HG03520 (cell line): ENCODE results near the gene FERMT2.
"Not testable (repeated sequence)": the region's sequence is repeated elsewhere in the genome, so short reads cannot be mapped to it uniquely, and the experiment has no call there.

Experiments
- ATAC-seq: cut with Tn5 transposase; IDR thresholded peaks from one replicate; pipeline ENCODE4 v1.9.1; 2021; ENCODE audit warnings: mild to moderate bottlenecking, moderate library complexity; ENCODE audit not compliant: unreplicated experiment

The FERMT2 gene

DNA sequence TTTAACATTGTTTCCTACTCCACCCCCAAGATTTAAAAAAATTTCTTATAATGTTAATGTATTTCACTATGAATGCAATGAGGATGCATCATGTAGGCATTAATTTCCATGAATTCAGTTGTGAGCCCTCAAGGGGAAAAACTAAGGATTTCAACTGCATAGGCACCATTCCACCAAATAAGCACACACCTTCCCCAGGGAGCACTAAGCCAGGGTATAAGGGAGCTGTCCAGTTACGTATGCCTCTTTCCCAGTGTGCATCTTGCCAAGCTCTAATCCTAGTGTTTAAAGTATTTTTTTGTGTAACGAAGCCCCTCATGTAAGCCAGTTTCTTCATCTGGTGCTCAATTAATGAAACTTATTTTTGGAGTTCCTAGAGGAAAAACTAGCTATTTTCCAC lies 6.6 kb downstream of the FERMT2 start:
- ATAC-seq: no peak

DNA sequence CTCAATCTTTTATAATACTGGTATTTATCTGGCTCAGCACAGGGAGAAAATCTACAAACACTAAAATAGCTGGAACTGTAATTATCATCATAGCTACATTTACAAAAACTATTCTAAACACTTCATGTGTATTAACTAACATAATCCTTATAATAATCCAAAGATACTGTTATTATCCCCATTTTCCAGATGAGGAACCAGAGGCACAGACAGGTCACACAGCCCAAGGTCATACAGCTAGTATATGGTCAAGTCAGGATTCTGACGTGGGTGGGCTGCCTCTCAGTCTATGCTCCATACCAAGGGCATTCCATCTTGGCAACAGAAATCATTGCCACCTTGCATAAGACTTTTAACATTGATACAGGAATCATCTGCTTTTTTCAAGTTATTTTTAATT lies 11.4 kb downstream of the FERMT2 start:
- no peak for ATAC-seq

DNA sequence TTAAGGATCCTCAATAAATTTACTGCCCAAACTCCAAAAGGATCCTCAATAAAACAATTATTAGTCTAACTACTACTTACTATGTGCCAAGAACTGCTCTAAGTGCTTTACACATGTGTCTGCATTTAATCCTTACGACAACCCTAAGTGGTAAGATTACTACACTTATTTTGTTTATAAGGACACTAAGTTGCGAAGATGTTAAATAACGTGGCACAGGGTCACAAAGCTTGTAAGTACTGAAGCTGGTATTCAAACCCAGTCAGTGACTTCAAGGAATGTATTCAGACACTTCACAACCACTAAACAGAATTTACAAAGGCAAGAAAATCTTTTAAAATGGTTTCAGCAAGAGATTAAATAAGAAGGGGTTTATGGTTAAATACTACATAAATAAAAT lies 13.0 kb downstream of the FERMT2 start:
- ATAC-seq: no peak

DNA sequence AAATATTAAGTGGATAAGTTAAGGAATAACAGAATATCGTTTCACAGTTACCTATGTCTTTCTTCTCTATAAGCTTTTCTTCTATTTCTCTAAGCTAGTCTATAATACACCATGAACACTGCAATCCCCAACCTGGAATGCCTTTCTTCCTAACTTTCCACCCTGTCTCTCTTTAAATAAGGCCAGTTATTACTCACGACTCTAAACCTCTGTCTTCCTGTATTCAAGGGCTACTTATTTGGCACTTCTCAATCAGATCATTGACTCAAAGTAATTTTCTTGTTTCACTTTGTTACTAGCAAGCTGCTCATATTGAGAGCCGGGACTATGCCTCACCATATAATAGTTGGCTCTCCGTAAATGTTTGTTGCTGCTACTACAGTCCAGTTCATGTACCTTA lies 13.5 kb downstream of the FERMT2 start:
- ATAC-seq: no peak

DNA sequence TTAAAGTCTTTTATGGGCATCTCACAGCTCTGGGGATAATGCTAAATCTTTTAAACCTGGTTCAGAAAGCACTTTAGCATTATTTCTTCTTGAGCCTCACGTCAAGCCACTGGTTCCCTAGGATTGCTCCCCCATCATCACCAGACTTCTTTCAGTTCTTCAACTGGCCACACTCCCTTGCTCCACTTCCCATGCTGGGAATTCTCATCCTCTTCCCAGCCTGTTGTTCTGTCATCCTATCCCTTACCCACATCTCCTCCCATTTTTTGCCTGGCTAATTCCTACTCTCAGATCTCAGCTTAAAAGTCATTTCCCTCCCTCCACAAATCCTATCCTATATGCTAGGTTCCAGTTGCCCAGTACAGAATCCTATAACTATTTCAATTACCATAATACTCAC lies 14.4 kb downstream of the FERMT2 start:
- ATAC-seq: no peak

DNA sequence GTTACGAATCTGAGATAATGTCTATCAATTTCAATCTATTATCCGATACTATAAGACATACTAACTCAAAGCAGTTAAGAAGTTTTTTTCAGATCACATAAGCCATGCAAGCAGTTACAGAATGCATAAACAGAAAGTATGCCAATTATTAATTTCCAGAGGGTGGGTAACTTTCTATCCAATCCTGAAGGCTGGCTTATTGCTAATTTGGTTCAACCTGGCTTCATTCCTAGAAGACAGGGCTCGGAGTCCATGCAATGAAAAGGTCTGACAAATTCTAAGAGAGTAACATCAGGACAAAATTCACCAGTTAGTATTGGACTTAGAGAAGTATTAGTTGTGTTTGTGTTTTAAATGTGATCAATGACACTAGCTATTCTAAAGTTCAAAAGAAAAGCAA lies 15.0 kb downstream of the FERMT2 start:
- no peak for ATAC-seq

DNA sequence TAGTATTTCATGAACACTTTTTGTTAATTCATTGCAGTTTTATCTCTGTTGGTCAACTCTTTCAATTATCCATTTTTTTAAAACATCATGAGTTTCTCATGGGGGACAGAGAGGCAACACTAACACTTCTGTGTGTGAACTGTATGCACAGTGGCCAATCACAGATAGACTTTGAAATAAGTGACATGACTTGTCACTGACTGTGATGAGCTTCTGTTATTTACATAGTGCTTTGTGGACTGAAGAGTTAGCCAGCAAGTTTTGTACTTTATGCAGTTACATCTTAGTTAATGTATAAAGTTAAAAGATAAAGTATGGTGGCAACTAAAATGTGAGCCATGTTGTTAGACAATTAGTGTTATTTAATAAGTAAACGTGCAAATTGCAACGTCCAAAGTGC lies 16.1 kb downstream of the FERMT2 start:
- no peak for ATAC-seq

DNA sequence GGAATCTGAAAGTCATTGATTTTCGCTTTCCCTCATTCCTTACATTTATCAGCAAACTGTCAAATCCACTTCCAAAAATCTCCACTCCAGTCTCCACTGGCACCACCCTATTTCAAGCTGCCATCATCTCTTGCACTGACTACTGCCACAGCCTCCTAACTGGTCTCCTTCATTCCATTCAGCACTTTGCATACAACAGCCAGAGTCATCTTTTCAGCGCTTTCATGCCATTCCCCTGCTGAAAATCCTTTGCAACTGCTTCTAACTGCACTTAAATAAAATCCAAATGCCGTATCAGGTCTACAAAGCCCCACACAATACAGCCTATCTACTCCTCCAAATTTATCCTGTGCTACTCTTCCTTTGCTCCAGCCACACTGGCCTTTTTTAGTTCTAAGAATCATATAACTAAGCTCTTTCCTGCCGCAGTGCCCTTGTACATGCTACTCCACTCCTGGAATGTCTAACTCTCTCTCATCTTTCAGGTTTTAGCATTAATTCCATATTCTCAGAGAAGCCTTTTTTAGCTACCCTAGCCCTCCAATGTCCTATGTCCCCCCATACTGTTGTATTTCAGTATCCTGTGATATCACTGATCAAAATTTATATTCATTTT lies 21.6 kb downstream of the FERMT2 start:
- ATAC-seq: no peak

DNA sequence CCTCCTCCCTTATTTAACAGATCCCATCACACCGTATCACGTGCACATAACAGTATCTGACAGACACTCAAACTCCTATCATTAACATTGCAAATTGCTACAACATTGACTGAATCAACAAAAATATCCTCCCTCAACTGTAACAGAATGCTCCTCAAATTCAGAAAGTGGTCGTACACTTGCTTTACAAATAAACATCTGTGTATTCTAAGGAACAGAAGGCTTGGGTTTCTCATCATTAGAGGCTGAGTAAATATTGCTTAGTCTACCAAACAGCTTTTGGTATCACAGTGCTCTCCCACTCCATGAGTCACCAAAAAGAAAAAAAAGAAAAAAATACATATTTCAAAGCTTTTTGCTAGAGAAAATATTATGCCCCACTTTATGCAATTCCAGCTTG lies 23.9 kb downstream of the FERMT2 start:
- no peak for ATAC-seq

DNA sequence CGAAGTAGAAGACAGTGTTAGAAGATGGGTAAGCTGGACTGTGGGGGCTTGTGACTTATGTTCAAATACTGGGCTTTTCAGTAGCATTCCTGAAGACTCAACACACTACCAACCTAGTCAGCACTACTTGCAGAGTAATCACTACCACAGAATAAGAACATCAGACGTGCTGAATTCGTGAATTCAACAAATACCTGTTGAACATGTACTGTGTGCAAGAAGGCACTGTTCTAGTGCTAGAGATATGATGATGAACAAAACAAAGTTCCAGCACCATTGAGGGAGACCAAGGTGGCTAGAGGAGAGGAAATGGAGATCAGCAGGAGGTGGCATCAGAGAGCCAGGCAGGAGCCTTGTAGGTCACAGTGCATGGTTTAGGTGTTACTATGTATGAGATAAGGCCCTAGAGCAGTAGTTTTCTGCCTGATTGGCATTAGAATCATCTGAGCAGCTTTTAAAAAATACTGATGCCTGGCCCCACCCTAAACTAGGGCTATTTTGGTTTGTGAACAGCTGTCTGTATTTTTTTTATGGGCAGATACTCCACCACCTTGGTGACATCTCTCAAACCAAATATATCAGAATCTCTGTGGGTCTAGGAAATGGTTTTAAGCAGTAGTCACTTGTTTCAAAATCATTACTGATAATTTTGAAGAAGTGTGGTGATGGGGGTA lies 26.8 kb downstream of the FERMT2 start:
- ATAC-seq: no peak

DNA sequence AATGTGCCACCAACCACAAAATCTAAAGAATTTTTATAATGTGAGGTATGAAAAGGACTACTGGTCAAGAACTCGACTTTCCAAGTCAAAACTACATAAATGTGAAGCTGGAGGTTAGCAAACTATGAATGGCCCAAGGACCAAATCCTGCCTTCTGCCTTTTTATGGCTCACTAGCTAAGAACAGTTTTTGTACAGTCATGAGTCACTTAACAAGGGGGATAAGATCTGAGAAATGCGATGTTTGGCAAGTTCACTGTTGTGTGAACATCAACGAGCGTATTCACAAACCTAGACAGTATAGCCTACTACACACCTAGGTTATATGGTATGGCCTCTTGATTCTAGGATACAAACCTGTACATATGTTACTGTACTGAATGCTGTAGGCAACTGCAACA lies 28.2 kb downstream of the FERMT2 start:
- ATAC-seq: no peak

DNA sequence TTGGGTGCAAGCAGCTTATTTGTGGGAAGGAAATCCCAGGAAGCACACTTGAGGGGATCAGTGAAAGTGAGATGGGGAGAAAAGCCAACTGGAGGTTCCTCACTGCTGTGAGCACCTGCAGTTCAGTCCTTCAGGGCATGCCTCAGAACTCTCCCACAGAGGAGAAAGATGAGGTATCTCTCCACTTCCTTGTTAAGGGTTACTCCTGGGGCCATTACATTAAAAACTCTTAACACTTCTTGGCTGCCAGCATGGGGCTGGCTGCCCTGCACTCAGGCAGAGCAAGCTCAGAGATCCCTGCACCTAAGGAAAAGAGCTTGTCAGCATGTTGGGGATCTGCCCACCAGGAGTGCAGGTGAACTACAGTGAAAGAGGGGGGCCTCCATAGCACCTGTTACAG lies 28.8 kb downstream of the FERMT2 start:
- no peak for ATAC-seq

DNA sequence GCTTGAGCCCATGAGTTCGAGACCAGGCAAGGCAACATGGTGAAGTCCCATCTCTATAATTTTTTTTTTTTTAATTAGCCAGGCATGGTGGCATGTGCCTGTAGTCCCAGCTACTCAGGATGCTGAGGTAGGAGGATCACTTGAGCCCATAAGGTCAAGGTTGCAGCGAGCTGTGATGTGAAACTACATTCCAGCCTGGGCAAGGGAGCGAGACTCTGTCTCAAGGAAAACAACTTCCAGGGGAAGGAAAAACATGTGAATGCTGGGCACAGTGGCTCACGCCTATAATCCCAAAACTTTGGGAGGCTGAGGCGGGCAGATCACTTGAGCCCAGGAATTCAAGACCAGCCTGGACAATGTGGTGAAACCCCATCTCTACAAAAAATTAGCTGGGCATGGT lies 30.4 kb downstream of the FERMT2 start:
- ATAC-seq: not testable (repeated sequence)

DNA sequence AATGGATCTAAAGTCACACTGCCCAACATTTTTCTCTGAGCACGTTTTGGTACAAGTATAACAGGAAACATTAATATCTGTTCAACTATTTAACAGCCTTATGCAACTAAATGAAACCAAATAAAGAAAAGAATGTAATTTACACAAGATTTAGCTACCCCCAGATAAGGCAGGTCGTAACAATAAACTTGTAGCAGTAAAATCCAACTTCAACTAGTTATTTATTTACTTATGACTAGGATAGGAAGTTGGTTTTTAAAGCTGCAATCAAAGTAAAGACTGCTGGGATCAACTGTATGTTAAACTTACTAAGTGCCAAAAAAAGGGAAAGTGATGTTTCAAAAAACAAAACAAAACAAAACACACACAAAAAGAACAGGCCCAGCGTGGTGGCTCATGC lies 30.9 kb downstream of the FERMT2 start:
- ATAC-seq: no peak

DNA sequence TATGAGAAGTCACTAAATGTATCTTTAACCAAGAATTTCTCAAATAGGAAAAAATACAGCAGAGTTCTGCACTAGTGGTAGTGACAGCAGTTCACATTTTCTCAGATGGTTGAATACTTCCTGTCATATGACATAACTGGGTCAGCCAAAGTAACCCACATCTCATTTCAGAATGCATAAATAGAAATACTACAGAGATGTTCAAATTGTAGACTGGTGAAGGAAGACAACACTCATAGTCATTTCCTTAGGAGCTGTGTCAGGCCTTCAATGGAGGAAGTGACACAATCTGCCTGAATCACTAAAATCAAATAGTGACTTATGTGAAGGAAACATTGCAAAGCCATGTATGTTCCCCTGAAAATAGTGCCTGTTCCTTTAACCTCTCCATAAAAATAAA lies 32.4 kb downstream of the FERMT2 start:
- ATAC-seq: peak; percentile 95

DNA sequence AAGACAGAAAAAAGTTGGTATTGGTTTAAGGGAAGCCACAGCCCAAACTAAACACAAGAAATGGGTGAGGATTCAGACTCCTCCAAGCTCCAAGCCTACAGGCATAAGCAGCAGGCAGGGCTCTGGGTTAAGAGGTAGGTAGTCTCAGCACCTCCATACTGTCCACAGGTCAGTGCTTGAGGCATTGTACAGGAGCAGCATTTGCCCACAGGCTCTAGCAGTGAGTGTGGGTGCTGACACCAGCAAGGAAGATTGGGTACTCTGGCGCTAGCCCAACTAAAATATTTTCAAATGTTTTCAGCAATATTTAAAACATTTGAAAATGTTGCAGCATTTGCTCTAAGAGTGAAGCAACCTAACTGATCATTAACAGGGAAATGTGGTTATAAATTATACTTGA lies 33.1 kb downstream of the FERMT2 start:
- ATAC-seq: no peak

DNA sequence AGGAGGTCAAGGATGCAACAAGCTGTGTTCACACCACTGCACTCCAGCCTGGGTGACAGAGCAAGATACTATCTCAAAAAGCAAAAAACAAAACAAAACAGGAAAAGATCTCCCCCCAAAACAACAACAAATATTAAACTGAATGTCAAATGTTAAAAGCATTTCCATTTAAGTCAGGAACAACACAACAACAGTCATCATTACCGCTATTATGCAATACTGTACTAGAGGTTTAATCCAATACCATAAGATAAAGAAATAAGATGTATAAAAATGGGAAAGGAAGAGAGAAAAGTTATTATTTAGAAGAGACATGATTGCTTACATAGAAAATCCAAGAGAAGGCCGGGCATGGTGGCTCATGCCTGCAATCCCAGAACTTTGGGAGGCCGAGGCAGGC lies 36.6 kb downstream of the FERMT2 start:
- no peak for ATAC-seq

DNA sequence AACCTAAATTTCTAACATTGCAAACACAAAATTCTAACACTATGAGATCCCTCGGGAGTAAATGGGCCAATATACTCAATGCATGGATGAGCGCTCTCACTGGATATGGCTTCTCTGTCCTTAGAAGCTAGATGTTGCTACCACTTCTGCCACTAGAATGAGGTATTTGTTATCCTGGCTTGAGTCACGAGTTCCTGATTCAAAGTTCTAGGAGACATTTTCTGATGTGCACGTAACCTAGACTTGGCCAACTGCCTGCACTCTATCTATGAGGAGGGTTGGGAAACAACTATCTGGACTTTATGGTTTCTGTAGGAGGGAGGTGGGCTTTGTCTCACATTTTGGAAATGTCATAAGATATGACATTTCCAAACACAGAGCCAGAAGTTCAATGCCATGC lies 37.6 kb downstream of the FERMT2 start:
- no peak for ATAC-seq

DNA sequence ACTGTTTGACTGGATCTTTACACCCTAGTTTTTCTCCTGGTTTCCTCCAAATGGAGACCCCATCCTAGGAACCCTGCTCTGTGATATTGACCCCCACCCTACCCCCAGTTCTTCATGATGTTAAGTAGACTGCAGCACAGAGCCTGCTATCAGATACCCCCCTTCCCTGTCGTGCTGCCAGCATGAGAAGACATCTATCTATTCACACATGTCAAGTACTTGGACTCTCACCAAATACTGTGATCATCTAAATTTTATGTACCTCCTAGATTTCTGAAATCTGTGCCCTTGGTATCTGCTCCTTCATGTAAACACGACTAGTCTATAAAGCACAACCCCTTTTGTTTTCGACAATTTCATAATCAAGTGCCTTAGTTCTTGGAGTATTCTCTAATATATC lies 38.9 kb downstream of the FERMT2 start:
- ATAC-seq: no peak

DNA sequence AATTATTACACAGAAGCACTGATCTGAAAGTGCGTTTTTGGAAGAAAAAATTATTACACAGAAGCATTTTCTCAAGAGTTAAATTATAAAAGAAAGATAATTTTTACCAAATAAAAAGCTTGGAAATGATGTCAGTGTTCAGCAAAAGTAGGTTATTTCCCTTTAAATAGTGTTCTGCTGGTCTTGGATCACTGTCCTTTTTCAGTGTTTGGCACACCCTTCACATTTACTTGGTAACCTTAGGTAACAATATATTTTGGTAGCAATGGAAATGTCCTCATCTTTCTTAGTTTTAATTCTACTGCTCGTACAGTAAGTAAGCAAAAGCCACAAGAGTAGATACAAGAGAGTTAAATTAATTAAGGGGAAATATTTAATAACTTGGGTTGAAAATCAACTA lies 40.3 kb downstream of the FERMT2 start:
- ATAC-seq: no peak

DNA sequence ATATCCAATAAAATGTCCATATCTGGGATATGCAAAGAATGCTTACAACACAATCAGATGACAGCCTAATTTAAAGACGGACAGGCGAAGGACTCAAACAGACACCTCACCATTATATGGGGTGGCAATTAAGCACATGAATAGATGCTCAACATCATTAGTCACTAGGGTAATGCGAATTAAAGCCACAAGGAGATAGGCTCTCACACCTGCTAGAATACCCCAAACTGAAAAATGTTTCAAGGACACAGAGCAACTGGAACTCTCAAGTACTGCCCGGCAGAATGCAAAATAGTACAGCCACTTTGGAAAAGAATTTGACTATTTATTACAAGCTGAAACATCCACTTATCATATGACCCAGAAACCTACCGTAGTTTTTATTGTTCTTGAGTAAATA lies 42.9 kb downstream of the FERMT2 start:
- ATAC-seq: no peak

DNA sequence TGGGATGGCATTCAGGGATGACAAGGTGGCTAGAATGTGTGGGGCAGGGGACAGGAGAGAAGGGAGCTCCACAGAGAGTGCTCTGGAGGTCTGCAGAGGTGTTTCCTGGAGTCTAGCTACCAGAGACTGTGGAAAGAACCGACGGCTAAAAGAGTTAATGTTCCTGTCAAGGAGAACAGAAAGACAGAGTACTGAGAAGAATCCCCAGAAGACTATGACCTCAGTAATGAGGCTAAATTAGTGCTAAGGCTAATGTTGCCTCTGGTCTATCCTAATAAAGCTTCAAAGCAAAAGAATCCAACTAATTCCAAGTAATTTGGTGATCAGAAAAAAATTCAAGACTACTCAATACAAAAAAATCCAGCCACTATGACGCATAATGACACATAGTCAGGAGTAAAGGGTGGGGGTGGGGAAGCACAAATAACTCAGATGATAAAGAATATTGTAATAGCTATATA lies 44.7 kb downstream of the FERMT2 start:
- no peak for ATAC-seq
